ENCODE data around the gene PCBP4. TPM values are rescaled to one million over a fixed set of nuclear protein-coding genes. Genes with fewer than 3 reads are reported as not detected.
A peak's percentile ranks its signal among the peaks of the same experiment; 100 is the strongest.

PCBP4 gene
- total RNA-seq, 2 donors from 2014 or later, result 20.2 to 28.7 TPM

- H3K4me1 Mint-ChIP-seq, result peaks cover 10% of the 10 kb centered on the region
- no peak for DNase-seq
- no peak overlapping the region for H3K27ac Mint-ChIP-seq
- H3K36me3 Mint-ChIP-seq (ENCODE audit: low read depth), result no peaks in the 10 kb centered on the region
- no peak for ATAC-seq
- no peak overlapping the region for H3K4me3 Mint-ChIP-seq
- H3K27me3 Mint-ChIP-seq, result no peaks in the 10 kb centered on the region
- no peaks in the 10 kb centered on the region for H3K9me3 ChIP-seq (ENCODE audit: control insufficient read depth, low read length, poor library complexity, severe bottlenecking)
These were observed 20.3 kb upstream of the PCBP4 start for GRCh38 chr3:51987568-51987967.

GRCh38 chr3:51986010-51986947 is 19.0 kb upstream of the PCBP4 start:
- no peak for DNase-seq

GRCh38 chr3:51985063-51985462 is 17.8 kb upstream of the PCBP4 start:
- Mint-ChIP-seq H3K27me3 (no peaks in the 10 kb centered on the region), H3K4me3 (peak overlapping the region; percentile 45), H3K36me3 (ENCODE audit: low read depth) (no peaks in the 10 kb centered on the region), H3K27ac (peak overlapping the region; percentile 78), H3K4me1 (peaks cover 17% of the 10 kb centered on the region)
- DNase-seq (no peak), ATAC-seq (no peak)
- H3K9me3 ChIP-seq (ENCODE audit: control insufficient read depth, low read length, poor library complexity, severe bottlenecking), result no peaks in the 10 kb centered on the region

More at GRCh38 chr3:51986010-51986947, 19.0 kb upstream of the PCBP4 start:
- Mint-ChIP-seq H3K4me3 (no peak overlapping the region), H3K27ac (peak overlapping the region; percentile 6), H3K4me1 (peaks cover 16% of the 10 kb centered on the region), H3K27me3 (no peaks in the 10 kb centered on the region), H3K36me3 (ENCODE audit: low read depth) (no peaks in the 10 kb centered on the region)
- no peaks in the 10 kb centered on the region for H3K9me3 ChIP-seq (ENCODE audit: control insufficient read depth, low read length, poor library complexity, severe bottlenecking)
- ATAC-seq, result no peak

- peak overlapping the region; percentile 97 for H3K4me3 Mint-ChIP-seq
- no peaks in the 10 kb centered on the region for H3K36me3 Mint-ChIP-seq (ENCODE audit: low read depth)
- H3K9me3 ChIP-seq (ENCODE audit: control insufficient read depth, low read length, poor library complexity, severe bottlenecking), result no peaks in the 10 kb centered on the region
- ATAC-seq, result no peak
- H3K27ac Mint-ChIP-seq, result peak overlapping the region; percentile 78
- DNase-seq, result no peak
- no peaks in the 10 kb centered on the region for H3K27me3 Mint-ChIP-seq
- H3K4me1 Mint-ChIP-seq, result peaks cover 17% of the 10 kb centered on the region
These were observed 17.0 kb upstream of the PCBP4 start for GRCh38 chr3:51984269-51984647.

- no peaks in the 10 kb centered on the region for H3K9me3 ChIP-seq (ENCODE audit: control insufficient read depth, low read length, poor library complexity, severe bottlenecking)
- H3K4me3 Mint-ChIP-seq, result peak overlapping the region; percentile 97
- ATAC-seq (no peak), DNase-seq (no peak)
- no peaks in the 10 kb centered on the region for H3K27me3 Mint-ChIP-seq
- H3K4me1 Mint-ChIP-seq, result peaks cover 17% of the 10 kb centered on the region
- H3K36me3 Mint-ChIP-seq (ENCODE audit: low read depth), result no peaks in the 10 kb centered on the region
- peak overlapping the region; percentile 78 for H3K27ac Mint-ChIP-seq
These were observed 16.5 kb upstream of the PCBP4 start for GRCh38 chr3:51983578-51984268.

GRCh38 chr3:51982838-51983577 is 15.8 kb upstream of the PCBP4 start, which contains the start of gene ACY1:
TSS of gene ACY1 (plus strand) at chr3:51983535. CDS start at chr3:51984065, 530 bp downstream.
- Mint-ChIP-seq H3K27me3 (no peaks in the 10 kb centered on the region), H3K36me3 (ENCODE audit: low read depth) (no peaks in the 10 kb centered on the region), H3K27ac (peak within 1 kb of the TSS; percentile 78), H3K4me1 (peaks cover 17% of the 10 kb centered on the region), H3K4me3 (peak within 1 kb of the TSS; percentile 97)
- H3K9me3 ChIP-seq (ENCODE audit: control insufficient read depth, low read length, poor library complexity, severe bottlenecking), result no peaks in the 10 kb centered on the region
- ATAC-seq (peak; percentile 86), DNase-seq (peak; percentile 36 to 73 (median 64))

GRCh38 chr3:51982352-51982837 is 15.1 kb upstream of the PCBP4 start:
- Mint-ChIP-seq H3K4me1 (peaks cover 18% of the 10 kb centered on the region), H3K27ac (peak overlapping the region; percentile 78), H3K4me3 (peak overlapping the region; percentile 97), H3K36me3 (ENCODE audit: low read depth) (no peaks in the 10 kb centered on the region), H3K27me3 (no peaks in the 10 kb centered on the region)
- DNase-seq (no peak), ATAC-seq (peak; percentile 48)
- H3K9me3 ChIP-seq (ENCODE audit: control insufficient read depth, low read length, poor library complexity, severe bottlenecking), result no peaks in the 10 kb centered on the region

- H3K27me3 Mint-ChIP-seq, result no peaks in the 10 kb centered on the region
- no peak for DNase-seq
- no peak overlapping the region for H3K27ac Mint-ChIP-seq
- no peaks in the 10 kb centered on the region for H3K9me3 ChIP-seq (ENCODE audit: control insufficient read depth, low read length, poor library complexity, severe bottlenecking)
- peaks cover 3% of the 10 kb centered on the region for H3K36me3 Mint-ChIP-seq (ENCODE audit: low read depth)
- no peak overlapping the region for H3K4me3 Mint-ChIP-seq
- H3K4me1 Mint-ChIP-seq, result peaks cover 28% of the 10 kb centered on the region
- no peak for ATAC-seq
These were observed 13.0 kb upstream of the PCBP4 start for GRCh38 chr3:51980253-51980652.

- Mint-ChIP-seq H3K4me1 (peaks cover 36% of the 10 kb centered on the region), H3K27me3 (no peaks in the 10 kb centered on the region)
These were observed 10.9 kb upstream of the PCBP4 start for GRCh38 chr3:51978143-51978502.

GRCh38 chr3:51977446-51978142 is 10.3 kb upstream of the PCBP4 start:
- peaks cover 32% of the 10 kb centered on the region for H3K4me1 Mint-ChIP-seq
- no peak for DNase-seq
- H3K27me3 Mint-ChIP-seq, result no peaks in the 10 kb centered on the region
- no peaks in the 10 kb centered on the region for H3K9me3 ChIP-seq (ENCODE audit: control insufficient read depth, low read length, poor library complexity, severe bottlenecking)
- ATAC-seq, result peak; percentile 48
- H3K36me3 Mint-ChIP-seq (ENCODE audit: low read depth), result peaks cover 3% of the 10 kb centered on the region
- peak overlapping the region; percentile 66 for H3K27ac Mint-ChIP-seq
- peak overlapping the region; percentile 41 for H3K4me3 Mint-ChIP-seq

More at GRCh38 chr3:51978143-51978502, 10.9 kb upstream of the PCBP4 start:
- H3K36me3 Mint-ChIP-seq (ENCODE audit: low read depth), result peaks cover 3% of the 10 kb centered on the region
- no peak for DNase-seq
- no peak for ATAC-seq
- H3K9me3 ChIP-seq (ENCODE audit: control insufficient read depth, low read length, poor library complexity, severe bottlenecking), result no peaks in the 10 kb centered on the region
- no peak overlapping the region for H3K27ac Mint-ChIP-seq
- no peak overlapping the region for H3K4me3 Mint-ChIP-seq

GRCh38 chr3:51975852-51976549 is 8.7 kb upstream of the PCBP4 start:
- H3K4me3 Mint-ChIP-seq, result peak overlapping the region; percentile 100
- DNase-seq, result no peak
- no peaks in the 10 kb centered on the region for H3K9me3 ChIP-seq (ENCODE audit: control insufficient read depth, low read length, poor library complexity, severe bottlenecking)
- H3K27ac Mint-ChIP-seq, result peak overlapping the region; percentile 96
- peaks cover 30% of the 10 kb centered on the region for H3K4me1 Mint-ChIP-seq
- no peak for ATAC-seq
- no peaks in the 10 kb centered on the region for H3K27me3 Mint-ChIP-seq
- H3K36me3 Mint-ChIP-seq (ENCODE audit: low read depth), result peaks cover 3% of the 10 kb centered on the region

Data from T-helper 17 cell (primary cell).